Stimulated activated CD4-positive, alpha-beta T cell treated with anti-CD3 and anti-CD28 coated beads, Interleukin-2, amount 100 ng/mL, for 4 hours (primary cell): ENCODE measurements around the gene BMF.
"Not testable (repeated sequence)": the region's sequence is repeated elsewhere in the genome, so short reads cannot be mapped to it uniquely, and the experiment has no call there.

Experiments used
- DNase-seq: peaks from one replicate; pipeline ENCODE4 v3.0.0-alpha.2; 2020; ENCODE audit warnings: low read depth

The BMF gene

DNA sequence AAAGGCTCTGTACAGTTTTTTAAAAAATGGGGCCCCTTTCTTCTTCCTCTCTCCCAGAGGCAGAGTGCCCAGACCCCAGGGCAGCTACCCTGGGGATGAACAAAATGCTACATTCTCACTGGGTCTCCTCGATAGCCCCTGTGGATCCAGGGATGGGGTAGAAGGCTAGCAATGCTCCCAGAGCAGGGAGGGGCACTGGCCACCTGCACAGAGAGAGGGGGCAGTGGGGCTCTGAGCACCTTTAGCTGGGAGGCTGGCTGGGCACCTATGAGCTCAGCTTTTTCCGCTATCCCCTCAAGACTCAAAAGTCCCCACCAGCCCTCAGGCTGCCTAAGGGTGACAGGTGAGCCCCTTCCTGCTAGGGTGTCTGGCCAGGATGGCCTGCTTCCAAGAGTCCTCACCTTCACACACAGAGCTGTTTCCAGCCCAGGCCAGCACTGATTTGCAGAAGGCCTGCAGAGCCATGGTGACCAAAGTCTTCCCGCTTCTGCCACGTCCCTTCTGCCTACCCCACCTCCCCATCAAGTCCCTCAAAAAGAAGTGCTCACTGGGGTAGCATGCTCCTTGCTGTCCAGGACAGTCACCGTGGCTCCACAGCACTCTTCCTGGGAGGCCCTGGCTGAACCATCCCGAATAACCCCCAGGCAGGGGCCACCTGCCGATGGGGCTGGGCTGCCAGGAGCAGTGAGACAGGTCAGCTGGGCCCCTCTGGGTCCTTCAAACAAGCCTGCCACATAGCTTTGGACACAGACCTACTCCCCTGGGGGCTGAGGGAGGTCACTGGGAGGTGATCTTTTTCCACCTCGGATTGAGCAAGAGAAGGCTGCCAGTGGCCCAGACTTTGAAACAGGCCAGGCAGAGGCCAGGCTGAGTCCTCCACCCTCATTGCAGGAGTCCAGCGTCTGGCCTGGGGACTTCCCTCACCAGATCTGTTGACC is 20.4 kb downstream of the BMF start:
- DNase-seq: no peak

DNA sequence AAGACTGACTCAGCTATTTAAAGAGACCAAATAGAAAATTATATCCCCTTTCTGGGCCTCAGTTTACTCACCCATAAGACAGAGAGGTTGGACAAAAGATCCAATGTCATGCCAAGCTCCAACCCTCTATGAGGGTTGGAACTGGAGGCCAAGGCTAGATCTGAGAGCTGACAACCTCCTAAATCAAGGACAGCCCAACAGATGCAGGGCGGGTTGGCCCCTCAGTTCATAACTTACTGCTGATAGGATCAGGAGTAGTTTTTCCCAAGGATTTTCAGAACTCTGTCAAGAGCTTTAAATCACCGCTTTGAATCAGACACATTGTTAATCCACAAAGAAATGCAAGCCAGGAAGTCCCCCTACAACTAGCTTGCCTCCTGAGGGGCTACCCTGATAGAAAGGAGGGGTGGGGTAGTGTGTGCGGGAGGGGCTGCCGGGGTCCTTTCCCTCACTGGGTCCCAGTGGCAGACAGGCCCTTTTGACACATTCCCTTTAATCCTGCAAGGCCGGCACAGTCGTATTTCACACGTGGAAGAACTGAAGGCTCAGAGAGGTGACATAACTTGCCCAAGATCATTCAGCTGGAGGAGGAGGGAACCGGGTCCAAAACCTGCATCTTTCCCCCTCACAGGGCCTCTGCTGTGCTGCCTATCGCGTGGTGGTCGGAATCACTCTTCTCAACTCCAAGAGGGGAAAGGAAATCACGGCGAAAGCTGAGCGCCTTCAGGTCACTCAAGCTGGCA is 21.4 kb downstream of the BMF start:
- DNase-seq: no peak

DNA sequence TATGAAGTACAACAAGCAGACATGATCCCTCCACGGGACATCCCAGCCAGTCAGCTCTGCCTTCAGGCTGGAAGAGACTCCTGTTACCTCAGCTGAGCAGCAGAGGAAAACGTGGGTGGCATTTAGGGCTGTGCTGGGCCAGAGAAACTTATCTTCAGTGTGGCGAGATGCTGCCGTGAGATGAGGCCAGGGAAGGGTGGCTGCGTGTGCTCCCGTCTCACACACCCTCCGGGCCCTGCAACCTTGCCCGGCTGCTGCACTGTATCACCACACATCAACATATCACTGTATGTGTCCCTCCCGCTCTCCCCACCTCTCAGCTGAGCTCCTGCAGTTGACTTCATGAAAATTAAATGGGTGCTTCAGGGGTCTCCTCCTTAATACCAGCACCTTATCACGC is 23.4 kb downstream of the BMF start:
- DNase-seq: no peak

DNA sequence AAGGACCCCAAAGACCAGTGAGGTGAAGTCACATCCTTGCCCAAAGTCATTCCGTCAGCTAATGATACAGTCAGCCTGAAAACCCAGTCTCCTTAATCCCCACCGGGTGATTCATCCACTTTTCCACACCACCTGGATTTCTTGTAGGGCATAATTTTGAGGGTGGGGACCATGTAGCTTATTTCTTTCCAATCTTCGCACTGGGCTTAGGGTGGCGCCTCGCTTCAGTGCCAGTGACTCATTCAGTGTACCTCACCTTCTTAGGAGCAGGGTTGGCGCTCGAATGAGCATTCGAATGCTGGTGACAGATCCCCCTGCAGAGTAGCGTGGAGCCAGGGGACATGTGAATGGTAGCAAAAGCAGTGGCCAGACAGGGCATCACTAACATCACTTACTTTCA is 24.0 kb downstream of the BMF start:
- DNase-seq: no peak

DNA sequence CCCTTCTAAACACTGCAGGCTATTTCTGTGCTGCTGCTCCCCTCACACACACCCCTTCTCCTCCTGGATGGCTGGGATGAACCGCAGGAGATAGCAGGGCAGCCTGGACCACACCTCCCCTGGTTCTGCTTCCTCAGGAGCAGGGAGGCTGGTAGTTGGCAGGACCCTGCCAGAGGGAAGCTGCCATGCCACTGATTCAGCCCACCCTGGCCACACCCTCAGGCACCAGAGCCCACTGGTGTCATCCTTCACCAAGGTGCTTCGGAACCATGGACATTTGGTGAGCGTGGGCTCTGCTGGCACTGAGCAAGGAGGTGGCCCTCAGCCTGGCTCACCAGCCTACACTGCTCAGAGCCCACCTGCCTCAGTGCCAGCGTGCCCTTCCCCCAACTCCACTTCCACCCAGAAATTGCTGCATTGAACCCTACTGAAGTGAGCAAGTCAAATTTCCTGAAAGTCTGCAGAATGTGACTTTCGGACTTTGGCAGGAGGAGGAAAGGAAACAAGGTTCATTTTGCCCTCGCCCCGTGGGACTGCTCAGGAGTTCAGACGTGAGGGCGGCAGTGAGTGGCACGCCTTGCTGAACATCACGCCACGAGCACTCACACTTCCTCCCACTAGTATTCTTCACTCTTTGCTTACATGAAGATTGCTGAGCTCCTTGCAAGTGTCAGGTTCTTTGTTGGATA is 26.3 kb downstream of the BMF start:
- no peak for DNase-seq

DNA sequence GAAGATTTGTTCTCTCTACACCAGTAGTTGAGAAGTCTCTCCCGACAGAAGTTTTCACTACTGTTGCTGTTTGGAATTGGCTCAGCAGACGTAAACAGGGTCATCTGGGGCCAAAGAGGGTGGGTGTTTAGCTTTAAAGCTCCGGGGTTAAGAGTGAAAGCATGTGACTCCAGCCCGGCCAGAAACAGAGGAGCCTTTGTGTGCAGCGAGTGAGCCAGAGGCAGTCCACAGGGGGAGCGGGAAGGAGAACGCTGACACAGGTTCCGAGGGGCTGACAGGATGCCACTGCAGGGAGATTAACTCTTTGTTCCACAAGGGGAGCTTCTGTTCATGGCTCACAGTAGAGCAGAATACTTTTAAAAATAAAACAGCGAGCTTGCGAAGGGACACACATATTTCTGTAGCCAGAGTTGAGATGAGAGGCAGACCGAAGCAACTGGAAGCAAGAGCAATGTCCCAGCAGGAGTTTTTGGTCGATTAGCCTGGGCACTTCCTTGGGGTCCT is 26.9 kb downstream of the BMF start:
- DNase-seq: no peak

DNA sequence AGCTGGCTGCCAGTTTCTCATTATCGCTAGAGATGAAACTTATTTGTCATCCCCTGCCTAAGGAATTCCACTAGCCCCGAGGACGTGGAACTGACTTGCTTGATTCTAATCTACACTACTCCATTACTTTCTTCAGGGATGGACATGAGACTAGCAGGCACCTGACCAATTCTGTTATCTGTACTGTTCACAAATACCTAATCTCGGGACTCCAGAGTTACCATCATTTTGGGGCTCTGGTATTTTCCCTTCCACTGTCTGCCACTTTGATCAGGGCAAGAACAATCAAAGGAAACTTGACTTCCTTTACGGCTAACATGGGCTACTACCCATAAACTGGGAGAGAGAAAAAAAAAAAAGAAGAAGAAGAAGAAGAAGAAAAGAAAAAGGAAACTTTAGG is 27.8 kb downstream of the BMF start:
- DNase-seq: no peak

DNA sequence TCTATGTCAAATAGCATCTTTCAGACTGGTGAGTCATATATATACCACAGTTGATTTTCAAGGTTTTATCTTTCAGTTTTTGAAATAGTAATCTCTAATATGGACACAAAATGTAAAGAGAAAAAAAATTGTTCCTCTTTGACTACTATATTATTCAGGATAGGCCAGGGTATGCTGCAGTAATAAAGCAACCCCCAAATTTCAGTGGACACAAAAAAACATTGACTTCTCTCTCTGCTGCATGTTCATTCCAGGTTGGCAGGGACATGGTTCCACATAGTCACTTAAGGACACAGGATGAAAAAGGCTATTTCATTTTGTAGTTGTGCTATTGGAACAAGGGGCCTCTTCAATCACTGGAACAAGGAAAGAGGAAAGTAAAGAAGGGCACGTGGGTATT is 28.6 kb downstream of the BMF start:
- no peak for DNase-seq

DNA sequence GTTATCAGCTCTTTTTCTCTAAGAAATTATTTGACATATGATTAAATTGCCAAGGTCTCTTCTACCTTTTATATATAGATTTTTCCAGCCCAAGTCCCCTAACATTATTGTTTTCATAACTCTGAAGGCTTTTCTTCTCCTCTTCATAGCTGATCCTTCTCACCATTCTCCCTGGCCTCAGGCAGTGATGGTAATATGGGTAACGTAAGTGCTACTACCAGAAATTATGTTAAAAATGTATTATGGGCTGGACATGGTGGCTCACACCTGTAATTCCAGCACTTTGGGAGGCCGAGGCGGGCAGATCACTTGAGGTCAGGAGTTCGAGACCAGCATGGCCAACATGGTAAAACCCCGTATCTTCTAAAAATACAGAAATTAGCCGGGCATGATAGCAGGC is 29.2 kb downstream of the BMF start:
- no peak for DNase-seq

DNA sequence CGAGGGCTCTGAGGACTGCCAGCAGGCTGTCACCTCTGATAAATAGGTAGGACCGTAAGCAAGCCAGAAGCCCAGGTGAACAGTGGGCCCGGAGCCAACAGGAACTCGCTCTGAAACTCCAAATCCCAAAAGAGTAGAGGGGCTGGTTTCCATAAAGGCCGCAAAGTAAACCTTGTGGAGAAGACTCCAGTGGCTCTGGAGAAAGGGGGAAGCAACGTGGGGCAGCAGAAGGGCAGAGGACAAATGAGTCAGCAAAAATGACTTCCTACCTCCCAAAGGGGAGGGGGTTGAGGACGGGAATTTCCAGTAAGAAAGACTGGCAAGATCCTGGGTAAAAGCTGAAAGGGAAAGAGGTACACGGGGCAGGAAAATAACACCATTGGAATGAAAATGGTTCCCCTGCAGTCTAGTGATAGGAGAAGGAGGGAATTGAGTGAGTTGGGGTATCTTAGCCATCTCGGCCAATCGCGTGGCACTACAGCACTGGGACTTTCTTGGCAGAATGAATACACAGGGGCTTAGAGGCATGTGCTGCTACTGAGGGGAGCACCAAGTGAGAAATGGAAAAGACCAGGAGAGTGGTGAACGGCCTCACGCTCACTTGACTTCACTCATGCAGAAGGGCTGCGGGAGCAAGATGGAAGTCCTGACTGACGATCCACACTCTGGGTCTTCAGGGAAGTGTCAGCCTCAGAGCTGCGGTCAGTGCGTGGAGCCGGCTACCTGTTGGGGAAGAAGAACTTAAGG is 33.2 kb downstream of the BMF start:
- no peak for DNase-seq

DNA sequence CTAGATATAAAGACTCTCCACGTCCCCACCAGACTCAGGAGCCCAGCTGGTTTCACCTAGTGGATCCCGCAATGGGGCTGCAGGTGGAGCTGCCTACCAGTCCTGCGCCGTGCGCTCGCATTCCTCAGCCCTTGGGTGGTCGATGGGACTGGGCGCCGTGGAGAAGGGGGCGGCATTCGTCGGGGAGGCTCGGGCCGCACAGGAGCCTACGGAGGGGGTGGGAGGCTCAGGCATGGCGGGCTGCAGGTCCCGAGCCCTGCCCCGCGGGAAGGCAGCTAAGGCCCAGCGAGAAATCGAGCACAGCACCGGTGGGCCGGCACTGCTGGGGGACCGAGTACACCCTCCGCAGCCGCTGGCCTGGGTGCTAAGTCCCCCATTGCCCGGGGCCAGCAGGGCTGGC is 34.0 kb downstream of the BMF start:
- not testable (repeated sequence) for DNase-seq

DNA sequence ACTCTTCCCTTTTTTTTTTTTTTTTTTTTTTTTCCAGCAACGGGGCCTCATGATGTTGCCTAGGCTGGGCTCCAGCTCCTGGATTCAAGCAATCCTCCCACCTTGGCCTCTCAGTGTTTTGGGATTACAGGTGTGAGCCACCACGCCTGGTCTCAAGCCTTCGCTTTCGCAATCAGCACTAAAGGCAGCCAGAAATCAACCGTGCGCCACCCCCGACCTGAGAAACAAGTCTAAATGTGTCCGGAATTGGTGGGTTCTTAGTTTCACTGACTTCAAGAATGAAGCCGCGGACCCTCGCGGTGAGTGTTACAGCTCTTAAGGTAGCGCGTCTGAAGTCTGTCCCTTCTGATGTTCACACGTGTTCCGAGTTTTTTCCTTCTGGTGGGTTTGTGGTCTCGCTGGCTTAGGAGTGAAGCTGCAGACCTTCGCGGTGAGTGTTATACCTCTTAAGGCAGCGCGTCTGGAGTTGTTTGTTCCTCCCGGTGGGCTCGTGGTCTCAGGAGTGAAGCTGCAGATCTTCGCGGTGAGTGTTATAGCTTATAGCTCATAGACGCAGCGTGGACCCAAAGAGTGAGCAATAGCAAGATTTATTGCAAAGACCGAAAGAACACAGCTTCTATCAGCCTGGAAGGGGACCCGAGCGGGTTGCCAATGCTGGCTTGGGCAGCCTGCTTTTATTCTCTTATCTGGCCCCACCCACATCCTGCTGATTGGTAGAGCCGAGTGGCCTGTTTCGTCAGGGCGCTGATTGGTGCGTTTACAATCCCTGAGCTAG is 34.8 kb downstream of the BMF start:
- not testable (repeated sequence) for DNase-seq

DNA sequence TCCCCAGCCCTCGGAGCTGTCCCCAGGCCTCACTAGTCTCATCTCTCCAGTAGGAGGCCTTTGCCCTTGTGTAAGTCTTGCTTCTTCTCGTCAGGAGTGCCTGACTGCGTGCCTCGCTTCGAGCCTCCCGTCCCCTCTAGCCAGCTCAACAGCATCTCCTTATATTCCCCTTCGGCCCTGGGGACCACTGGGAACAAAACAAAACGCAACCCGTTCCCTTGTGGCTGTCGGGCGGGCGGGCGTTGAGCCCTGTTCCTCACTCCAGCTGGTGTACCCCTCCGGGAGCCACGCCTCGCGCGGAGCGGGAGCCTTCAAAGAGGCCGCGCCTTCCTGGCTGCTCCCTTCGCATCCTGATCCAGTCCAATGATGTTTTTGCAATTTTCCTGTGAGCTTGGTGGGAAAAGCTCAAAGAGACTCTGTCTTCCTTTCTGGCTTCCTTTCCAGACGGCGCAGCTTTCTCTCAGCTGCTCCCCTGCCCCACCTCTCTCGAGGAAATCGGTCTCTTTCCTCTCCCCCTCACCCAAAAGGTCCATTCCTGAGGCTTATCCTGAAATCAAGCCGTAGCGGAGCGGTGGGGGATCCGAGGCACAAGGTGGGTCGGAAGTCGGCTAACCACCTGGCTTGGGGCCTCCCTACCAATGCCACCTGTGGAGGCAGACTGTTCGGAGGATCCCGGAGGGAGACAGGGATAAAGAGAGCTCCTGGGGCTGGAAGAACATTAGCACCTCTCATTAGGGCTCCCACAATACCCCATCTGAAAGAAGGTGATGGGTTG is 36.3 kb downstream of the BMF start:
- DNase-seq: no peak

DNA sequence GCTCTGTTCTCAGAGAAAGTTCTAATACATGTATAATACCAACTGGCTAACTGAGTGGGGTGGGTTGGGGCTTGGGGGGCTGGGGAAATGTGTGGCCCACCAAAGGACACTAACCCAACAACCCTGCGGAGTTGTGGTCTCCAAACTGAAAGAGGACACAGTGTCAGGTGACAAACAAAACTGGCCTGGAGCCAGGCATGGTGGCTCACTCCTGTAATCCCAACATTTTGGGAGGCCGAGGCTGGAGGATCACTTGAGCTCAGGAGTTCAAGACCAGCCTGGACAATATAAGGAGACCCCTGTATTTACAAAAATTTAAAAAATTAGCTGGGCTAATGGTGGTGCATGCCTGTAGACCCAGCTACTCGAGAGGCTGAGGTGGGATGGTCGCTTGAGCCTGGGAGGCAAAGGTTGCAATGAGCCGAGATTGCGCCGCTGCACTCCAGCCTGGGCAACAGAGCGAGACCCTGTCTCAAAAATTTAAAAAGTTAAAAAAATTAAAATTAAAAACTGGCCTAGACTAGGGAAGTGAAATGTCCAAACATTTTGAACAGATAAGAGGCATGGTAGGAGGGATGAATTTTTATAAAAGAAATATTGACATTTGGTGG is 38.0 kb downstream of the BMF start:
- DNase-seq: no peak

DNA sequence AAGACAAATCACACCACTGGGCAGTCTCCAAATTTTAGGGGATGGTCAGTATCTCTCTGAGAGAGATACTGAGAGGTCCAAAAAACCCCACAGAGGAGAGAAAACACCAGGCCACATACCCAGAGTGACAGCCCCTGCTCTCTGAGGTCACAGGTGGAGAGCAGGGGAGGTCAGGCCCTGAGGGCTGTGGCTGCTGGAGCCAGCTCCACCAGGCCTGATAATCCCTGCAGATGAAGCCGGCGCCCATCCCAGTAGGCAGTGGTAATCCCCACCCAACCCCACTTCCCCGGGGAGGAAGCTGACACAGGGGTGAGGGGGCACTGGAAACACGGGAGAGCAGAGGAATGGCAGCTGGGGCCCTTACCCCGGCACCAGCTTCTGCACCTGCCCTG is 38.5 kb downstream of the BMF start:
- no peak for DNase-seq

DNA sequence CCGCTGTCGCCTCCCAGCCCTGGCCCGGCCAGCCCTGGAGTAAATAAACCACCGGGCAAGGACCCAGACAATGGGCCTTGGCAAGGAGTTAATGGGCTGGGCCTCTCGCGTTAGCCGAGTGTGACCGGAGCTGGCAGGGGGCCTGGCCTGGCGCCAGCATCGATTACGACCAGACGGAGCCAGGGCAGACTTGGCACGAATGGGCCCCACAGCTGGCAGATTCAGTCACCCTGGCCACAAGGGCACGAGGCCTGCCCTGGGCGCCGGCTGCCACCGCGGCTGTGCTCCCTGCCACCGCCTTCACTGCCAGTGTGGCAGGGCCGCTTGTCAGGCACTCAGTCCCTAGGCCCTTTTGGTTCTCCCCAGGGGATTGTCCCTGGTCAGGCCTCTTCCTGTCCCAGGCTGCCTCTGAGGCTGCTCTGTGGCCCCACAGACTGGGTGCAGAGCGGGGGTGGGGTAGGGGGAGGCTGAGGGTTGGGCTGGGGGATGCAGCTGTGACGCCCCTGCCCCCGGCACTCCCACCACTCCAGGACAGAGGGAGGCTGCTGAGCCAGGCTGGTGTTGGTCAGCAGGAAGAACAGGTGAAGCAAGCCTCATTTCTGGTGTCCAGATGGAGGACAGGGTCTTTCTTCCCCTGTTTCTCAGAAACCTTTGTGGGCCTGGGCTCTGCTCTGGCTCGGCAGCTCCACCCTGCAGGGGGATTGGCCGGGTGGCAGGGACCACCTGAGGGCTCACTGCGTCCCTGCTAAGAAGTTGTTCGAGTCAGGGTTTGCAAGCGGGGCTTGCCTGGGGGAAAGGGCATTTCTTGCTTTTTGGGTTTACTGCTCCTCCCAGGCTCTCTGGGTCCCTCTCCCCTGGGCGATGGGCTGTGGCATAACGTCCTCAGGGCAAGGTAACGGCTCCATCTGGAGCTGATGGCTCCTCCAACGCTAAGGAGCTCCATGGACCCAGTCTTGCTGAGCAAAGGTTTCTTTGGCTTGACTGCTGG is 39.2 kb downstream of the BMF start:
- DNase-seq: no peak

DNA sequence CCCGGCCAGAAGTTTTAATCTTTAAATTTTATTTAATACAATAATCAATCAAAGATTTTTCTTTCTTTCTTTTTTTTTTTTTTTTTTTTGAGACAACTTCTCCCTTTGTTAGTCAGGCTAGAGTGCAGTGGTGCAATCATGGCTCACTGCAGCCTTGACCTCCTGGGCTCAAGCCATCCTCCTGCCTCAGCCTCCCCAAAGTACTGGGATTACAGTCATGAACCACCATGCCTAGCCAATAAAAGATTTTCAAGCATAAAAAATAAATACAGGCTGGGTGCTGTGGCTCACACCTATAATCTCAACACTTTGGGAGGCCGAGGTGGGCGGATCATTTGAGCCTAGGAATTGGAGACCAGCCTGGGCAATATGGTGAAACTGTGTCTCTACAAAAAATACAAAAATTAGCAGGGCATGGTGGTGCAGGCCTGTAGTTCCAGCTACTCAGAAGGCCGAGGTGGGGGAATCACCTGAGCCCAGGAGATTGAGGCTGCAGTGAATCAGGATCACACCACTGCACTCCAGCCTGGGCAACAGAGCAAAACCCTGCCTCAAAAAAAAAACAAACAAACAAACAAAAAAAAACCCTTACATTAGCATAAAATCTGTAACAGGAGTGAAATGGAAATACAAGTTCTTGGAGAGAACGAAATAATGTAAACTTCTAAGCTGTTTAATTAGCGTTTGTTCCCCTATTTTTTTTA is 40.6 kb downstream of the BMF start:
- DNase-seq: no peak

DNA sequence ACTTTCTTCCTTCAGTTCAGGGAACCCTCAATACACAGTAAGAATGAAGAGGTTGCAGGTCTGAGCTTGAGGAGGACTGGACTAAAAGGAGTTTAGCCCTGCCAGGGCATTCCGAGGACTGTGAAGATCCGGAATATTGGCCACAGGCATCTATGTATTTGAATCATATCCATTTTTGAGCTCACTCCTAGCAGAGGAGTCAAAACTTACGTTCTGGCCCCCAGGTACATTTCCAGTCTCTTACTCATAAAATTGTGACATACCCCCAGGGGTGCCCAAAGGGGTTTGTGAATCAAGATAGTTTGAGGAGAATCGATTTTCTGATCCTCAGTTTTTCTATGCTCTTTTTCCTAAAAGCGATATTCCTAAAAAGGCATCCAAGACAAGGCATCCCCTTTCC is 42.1 kb downstream of the BMF start:
- no peak for DNase-seq
